K562 treated with DMSO at 1 percent for 48 hours (cell line): Measurements from ENCODE around the gene ECEL1. TPM values are rescaled to one million over a fixed set of nuclear protein-coding genes. Genes with fewer than 3 reads are reported as not detected.

Experiments
- total RNA-seq: library from RNA; unstranded; fragments of 300-600 nt; gene quantifications from 2 replicates; pipeline ENCODE4 v1.2.3, GENCODE V29; 2022; ENCODE audit warnings: low replicate concordance; ENCODE audit errors: extremely low read depth

ECEL1 gene, protein sequence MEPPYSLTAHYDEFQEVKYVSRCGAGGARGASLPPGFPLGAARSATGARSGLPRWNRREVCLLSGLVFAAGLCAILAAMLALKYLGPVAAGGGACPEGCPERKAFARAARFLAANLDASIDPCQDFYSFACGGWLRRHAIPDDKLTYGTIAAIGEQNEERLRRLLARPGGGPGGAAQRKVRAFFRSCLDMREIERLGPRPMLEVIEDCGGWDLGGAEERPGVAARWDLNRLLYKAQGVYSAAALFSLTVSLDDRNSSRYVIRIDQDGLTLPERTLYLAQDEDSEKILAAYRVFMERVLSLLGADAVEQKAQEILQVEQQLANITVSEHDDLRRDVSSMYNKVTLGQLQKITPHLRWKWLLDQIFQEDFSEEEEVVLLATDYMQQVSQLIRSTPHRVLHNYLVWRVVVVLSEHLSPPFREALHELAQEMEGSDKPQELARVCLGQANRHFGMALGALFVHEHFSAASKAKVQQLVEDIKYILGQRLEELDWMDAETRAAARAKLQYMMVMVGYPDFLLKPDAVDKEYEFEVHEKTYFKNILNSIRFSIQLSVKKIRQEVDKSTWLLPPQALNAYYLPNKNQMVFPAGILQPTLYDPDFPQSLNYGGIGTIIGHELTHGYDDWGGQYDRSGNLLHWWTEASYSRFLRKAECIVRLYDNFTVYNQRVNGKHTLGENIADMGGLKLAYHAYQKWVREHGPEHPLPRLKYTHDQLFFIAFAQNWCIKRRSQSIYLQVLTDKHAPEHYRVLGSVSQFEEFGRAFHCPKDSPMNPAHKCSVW
- not detected in 2 replicates for total RNA-seq

DNA sequence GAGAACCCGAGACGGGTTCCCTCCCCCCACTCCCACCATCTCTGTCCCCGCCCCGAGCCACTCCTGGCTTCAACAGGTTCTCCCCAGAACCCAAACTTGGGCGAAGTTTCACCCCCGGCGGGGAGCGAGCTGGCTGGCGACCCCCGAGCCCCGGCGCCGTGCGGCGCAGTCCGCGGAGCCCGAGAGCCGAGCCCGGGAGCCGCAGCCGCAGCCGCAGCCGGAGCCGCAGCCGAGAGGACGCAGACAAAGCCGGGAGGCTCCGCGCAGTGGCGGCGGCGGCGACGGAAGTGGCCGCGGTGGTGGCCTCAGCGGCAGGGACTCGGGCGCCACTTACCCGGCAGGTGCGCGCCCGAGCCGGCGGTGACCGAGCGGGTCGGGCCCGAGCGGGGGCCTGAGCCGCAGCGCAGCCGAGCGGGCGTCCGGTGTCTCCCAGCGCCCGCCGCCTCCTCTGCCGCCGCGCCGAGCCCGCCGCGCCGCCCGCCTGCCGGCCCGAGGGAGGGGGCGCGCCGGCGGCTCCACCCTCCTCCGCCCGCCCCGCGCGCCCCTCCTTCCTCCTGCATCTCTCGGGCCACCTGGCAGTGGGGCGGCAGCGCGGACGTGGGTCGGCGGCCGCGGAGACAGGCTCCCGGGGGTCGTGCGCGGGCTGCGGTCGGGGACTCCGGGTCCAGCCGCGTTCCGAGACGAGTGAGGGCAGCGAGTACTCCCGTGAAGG is at the start of gene ECEL1:
ECEL1 (minus strand) TSS at position 450 of the 712 bp plus-strand sequence. CDS start 1,181 bp downstream, outside the sequence.

DNA sequence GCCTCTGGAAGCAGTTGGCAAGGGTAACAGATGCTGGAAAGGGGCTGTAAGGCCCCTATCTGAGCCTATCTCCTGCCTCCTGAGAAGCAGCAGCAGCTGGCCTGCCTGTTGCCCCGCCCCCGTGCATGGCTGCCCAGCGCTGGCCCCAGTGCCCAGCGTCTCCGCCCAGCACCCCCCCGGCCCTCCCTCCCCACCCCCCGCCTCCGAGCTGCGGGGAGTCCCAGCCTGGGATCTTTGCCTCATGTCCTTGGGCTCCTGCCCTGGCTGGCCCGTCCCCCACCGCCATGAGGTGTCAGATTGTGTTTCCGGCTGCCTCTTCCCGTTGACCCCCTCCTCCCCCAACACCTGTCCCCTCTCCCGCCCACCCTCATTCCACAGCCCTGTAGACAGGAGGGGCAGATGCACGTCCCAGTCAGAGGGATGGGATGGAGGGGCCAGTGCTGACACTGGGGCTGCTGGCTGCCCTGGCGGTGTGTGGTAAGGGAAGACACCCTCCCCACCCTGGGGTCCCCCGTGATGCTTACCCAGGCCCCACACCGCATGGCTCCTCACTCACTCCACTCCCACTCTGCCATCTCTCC is 38.2 kb upstream of the ECEL1 start, which contains the start of gene CHRND:
CHRND (plus strand) TSS at position 370 of the 581 bp plus-strand sequence; CDS start at position 426, 56 bp downstream.

DNA sequence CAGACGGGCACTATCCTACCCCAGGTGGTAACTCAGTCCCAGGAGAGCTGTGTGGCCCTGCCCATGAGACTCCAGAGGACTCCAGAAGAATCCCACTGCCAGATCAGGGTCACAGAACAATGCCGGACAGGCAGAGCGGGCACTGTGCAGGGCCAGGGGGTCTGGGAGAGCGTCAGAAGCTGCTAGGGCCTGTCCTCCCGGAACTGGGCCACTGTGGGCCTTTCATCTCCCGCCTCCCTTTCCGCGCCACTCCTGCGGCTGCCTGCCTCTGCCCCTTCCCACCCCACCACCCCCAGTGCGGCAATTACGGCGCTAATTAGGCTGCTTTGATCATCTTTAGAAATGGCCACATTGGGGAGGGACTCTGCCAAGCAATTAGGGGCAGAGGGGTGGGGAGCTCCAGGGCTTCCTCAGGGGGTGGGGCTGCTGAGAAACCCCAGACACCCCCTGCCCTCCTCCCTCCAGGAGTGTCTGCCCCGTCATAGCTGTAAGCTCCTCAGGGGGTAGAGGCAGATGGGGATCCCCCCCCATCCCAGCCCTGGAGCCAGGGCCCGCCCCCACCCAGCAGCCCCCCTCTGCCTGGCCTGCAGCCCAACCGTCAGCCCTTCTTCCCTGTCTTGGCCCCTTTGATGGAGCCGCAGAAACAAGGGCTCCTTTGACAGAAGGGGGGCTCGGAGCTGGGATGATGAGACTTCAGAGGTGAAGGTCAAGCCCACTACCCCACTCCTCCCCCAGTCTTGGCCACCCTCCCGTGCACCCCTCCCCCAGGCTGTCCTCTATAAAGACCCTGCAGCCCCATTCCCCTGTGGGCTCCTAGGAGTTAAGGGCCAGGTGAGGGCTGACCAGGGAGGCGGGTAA is 32.2 kb upstream of the ECEL1 start, which contains the start of gene PRSS56:
PRSS56 (plus strand) TSS at position 808 of the 858 bp plus-strand sequence. CDS start 211 bp downstream, outside the sequence.

DNA sequence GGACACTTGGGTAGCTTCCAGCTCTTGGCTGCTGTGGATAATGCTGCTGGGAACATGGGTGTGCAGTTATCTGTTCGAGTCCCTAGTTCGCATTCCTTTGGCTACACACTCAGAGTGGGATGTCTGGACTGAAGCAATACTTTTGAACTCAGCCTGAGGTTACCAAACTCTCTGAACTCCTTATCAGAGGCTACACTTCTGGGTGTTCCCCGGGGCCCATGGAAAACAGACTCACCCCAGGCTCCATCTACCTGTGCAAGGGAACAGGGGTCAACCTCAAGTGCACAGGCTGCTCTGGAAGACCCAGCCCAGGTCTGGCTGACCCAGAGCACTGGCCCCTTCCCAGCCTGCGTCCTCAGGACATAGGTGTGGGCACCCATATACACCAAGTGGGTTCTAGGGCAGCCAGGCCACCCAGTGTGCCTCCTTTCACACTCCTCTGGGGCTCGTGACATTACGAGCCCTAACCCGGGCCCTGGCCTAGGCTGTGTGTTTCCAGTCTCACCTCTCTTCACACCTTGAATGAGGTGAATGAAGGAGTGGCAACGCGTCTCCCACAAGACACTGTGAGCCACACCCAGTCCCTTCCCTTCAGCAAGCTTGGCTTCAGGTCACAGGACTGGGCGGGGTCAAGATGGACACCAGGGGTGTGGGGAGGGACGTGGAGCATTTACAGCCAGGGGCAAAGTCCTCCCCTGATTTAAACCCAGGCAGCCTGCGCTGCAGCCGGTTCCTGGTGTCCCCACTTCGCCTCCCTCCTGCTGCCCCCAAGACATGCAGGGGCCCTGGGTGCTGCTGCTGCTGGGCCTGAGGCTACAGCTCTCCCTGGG is 32.0 kb downstream of the ECEL1 start, which contains the start of gene ALPI:
ALPI (plus strand) TSS at position 728 of the 830 bp plus-strand sequence; CDS start at position 775, 47 bp downstream.

Other genes with a start within 250 kb of the ECEL1 start
- gene ALPP, start 109.1 kb downstream of the ECEL1 start, total RNA-seq: not detected in 2 replicates
- gene ALPG, start 81.0 kb downstream of the ECEL1 start, total RNA-seq: not detected in 2 replicates
- not detected in 2 replicates for gene ALPI, start 31.7 kb downstream of the ECEL1 start, total RNA-seq
- not detected in 2 replicates for gene PRSS56, start 32.6 kb upstream of the ECEL1 start, total RNA-seq
- not detected in 2 replicates for gene CHRND, start 38.3 kb upstream of the ECEL1 start, total RNA-seq
- gene CHRNG, start 51.9 kb upstream of the ECEL1 start, total RNA-seq: not detected in 2 replicates
- gene TIGD1, start 62.7 kb upstream of the ECEL1 start, total RNA-seq: not detected in 2 replicates
- gene EIF4E2, start 62.9 kb upstream of the ECEL1 start, total RNA-seq: not detected in 2 replicates
- not detected in 2 replicates for gene EFHD1, start 145.8 kb upstream of the ECEL1 start, total RNA-seq
- not detected in 2 replicates for gene GIGYF2, start 209.5 kb upstream of the ECEL1 start, total RNA-seq